PFSK-1 (cell line): ENCODE data around the gene TMEM72.

Experiments used
- FOXP2 ChIP-seq: optimal IDR thresholded peaks from 2 replicates; pipeline ENCODE3; 2011; ENCODE audit warnings: borderline replicate concordance, control low read depth, inconsistent platforms; ENCODE audit not compliant: insufficient read depth; ENCODE audit errors: extremely low read length, extremely low read depth
- POLR2AphosphoS5 ChIP-seq: IDR thresholded peaks from 2 replicates; pipeline ENCODE4 v1.6.1; 2012; ENCODE audit warnings: low read depth, mild to moderate bottlenecking, control low read depth, low read length, moderate library complexity
- SIN3A ChIP-seq: IDR thresholded peaks from 2 replicates; pipeline ENCODE4 v1.6.1; 2012; ENCODE audit warnings: mild to moderate bottlenecking, low read length, moderate library complexity, borderline replicate concordance; ENCODE audit not compliant: insufficient read depth
- TAF1 ChIP-seq: IDR thresholded peaks from 2 replicates; pipeline ENCODE4 v1.6.1; 2012; ENCODE audit warnings: low read length, control low read depth, borderline replicate concordance; ENCODE audit not compliant: insufficient read depth
- TF ChIP-seq, protein P1 (sequence below), 2 experiments: IDR thresholded peaks; 2 replicates each; pipeline versions ENCODE4 v1.6.1 to v1.8.0; 2011 to 2012; ENCODE audit warnings: low read depth in 2 of 2, low read length in 2 of 2, control low read depth in 1 of 2, inconsistent platforms in 1 of 2, mild to moderate bottlenecking in 1 of 2, moderate library complexity in 1 of 2; ENCODE audit not compliant: insufficient read depth in 1 of 2

The TMEM72 gene

DNA sequence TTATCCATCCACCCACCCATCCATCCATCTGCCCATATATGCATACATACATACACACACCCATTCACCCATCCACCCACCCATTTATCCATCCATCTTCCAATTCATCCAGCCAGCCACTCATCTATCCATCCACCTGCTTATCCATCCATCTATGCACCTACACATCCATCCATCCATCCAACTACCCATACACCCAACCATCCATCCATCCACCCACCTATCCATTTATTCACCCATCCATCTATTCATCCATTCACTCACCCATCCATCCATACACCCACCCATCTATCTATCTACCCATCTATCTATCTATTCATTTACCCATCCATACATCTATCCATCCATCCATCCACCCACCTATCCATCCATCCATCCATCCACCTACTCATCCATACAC, 17.3 kb downstream of the TMEM72 start:
- no peak for TF ChIP-seq TAF1
- TF ChIP-seq POLR2AphosphoS5, result no peak
- no peak for TF ChIP-seq FOXP2
- TF ChIP-seq SIN3A, result no peak
- TF ChIP-seq, protein P1, sequence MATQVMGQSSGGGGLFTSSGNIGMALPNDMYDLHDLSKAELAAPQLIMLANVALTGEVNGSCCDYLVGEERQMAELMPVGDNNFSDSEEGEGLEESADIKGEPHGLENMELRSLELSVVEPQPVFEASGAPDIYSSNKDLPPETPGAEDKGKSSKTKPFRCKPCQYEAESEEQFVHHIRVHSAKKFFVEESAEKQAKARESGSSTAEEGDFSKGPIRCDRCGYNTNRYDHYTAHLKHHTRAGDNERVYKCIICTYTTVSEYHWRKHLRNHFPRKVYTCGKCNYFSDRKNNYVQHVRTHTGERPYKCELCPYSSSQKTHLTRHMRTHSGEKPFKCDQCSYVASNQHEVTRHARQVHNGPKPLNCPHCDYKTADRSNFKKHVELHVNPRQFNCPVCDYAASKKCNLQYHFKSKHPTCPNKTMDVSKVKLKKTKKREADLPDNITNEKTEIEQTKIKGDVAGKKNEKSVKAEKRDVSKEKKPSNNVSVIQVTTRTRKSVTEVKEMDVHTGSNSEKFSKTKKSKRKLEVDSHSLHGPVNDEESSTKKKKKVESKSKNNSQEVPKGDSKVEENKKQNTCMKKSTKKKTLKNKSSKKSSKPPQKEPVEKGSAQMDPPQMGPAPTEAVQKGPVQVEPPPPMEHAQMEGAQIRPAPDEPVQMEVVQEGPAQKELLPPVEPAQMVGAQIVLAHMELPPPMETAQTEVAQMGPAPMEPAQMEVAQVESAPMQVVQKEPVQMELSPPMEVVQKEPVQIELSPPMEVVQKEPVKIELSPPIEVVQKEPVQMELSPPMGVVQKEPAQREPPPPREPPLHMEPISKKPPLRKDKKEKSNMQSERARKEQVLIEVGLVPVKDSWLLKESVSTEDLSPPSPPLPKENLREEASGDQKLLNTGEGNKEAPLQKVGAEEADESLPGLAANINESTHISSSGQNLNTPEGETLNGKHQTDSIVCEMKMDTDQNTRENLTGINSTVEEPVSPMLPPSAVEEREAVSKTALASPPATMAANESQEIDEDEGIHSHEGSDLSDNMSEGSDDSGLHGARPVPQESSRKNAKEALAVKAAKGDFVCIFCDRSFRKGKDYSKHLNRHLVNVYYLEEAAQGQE (IDR thresholded peaks at IDR 0.05; ENCODE audit: insufficient read depth in 1 of 2, low read depth in 2 of 2, low read length in 2 of 2), result no peak

DNA sequence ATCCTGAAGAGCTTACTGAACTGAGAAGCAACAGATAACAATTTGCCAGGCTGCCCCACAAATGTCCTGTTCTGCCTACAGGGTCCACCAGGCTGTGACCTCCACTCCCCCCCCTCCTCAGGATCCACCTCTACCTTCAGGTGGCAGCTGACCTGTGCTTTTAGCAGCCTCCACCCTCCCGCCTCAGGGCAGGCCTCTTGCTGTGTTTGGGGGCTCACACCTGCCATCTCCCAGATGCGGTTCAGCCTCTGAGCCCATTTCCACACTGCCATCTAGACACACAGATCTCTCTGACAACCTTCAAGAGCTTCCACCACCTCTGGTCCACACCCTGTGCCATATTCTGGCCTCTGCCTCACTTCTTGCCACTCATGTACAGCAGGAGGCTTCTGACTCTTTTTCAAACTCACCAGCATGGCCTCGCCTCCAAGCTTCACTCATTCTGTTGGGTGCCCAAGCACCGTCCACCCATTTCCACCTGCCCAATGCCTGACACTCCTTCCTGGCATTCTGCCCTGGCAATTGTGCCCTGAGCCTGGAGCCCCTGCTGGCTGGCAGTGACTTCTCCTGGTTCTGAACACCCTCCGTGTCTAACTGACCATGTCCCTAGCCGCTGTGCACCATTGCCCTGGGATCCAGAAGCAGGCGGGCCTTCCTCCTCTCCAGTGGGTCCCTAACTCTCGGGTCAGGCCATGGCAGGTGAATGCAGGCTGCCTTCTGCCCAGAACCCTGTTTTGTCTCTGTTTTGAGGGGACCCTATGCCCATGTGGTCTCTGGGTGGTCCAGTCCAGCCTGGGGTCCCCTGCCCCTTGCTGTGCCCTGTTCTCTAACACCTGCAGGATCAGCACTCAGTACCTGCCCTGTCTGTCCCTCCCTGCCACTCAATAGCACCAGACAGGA, 18.5 kb downstream of the TMEM72 start:
- TF ChIP-seq, protein P1 (IDR thresholded peaks at IDR 0.05; ENCODE audit: insufficient read depth in 1 of 2, low read depth in 2 of 2, low read length in 2 of 2), result no peak
- TF ChIP-seq SIN3A (no peak), POLR2AphosphoS5 (no peak), TAF1 (no peak), FOXP2 (no peak)

DNA sequence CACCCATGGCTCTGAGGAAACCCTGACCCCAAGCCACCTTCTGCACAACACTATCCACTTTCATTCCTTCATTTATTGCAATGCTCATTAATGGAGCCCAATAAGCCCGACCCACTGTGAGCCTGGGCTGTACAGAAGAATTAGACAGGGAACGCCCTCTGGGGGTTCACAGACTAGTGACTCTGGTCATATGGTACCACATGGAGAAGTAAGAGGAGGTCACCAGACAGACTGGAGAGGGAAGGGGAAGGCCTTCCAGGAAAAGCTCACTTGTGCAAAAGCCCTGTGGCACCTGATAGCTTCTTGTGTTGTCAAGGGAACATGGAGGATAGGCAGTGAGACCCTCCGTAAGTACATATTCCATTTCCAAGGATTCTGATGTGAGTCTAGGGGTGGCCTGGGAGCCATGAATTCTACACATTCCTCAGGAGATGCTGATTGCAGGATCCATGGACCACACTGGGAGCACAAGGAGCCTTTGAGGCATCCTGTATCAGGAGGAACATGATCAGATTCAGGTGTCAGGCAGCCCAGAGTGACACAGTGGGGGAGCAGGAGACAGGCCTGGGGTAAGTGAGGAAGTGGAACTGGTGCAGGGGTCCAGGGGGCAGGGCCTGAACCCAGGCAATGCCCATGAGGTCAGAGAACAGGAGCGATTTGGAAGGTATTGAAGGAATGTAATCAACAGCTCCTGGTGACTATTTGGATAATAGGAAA, 19.9 kb downstream of the TMEM72 start:
- no peak for TF ChIP-seq POLR2AphosphoS5

DNA sequence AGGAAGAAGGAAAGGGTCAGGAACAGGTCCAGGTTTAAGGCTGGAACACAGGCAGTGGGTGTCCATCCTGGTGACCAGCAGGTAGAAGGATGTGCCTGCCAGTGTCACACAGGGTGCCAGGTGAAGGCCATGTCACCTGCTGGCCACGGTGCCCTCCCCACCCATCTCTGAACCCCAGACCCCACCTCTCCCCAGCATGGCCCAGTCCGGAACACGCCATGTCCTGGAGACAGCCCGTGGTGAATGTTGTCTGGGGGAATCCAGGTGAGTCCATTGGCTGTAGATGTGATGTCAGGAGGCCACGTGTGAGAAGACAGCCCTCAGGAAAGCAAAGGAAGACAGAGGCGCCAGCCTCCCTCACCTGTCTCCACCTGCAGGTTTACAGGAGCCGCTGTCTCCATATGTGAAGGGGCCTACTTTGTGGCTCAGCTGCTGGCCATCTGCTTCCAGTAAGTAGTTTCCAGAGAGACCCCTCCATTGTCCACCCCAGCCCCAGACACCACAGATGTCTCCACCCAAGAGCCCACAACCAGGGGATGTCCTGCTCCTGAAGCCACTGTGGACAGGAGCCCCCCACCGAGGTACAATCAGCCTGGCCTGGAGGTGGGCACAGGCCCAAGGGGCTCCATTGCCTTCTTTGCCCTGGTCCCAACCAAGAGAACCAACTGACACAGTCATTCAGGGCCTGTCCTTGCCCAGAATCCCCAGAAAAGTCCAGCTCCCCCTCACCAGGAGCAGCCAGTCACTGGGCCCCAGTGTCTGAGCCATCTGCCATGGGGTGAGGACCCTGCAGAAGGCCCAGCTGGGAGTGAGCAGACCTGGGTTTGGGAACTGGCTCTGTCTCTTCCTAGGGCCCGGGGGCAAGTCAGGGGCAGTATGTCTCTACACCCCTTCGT, 20.7 kb downstream of the TMEM72 start:
- TF ChIP-seq TAF1 (no peak), POLR2AphosphoS5 (no peak), FOXP2 (no peak), SIN3A (no peak)
- TF ChIP-seq, protein P1 (IDR thresholded peaks at IDR 0.05; ENCODE audit: insufficient read depth in 1 of 2, low read depth in 2 of 2, low read length in 2 of 2), result no peak
